Fibroblast of the aortic adventitia (primary cell): ENCODE measurements around the gene DAP. TPM values are rescaled to one million over a fixed set of nuclear protein-coding genes. Genes with fewer than 3 reads are reported as not detected.

Source experiments
- DNase-seq: peaks from one replicate; pipeline ENCODE4 v3.0.0-alpha.2; 2010; ENCODE audit warnings: low read depth
- H3K4me3 ChIP-seq: 2 replicates; pipeline ENCODE4 v1.5.1; 2011; ENCODE audit warnings: low read depth, mild to moderate bottlenecking, control low read depth, low read length, moderate library complexity
- total RNA-seq: library from RNA; depleted of rRNA; stranded (reverse); fragments of >200 nt; gene quantifications from 2 replicates; pipeline ENCODE4 v1.2.3, GENCODE V29; 2012; ENCODE audit warnings: low replicate concordance
- TF ChIP-seq, protein P1 (sequence below): IDR thresholded peaks from 2 replicates; pipeline ENCODE4 v1.5.1; 2011; ENCODE audit warnings: mild to moderate bottlenecking, low read length, control low read depth, inconsistent platforms; ENCODE audit not compliant: insufficient read depth

Gene DAP
- total RNA-seq, result 28.9 and 49.3 TPM in 2 replicates

DNA sequence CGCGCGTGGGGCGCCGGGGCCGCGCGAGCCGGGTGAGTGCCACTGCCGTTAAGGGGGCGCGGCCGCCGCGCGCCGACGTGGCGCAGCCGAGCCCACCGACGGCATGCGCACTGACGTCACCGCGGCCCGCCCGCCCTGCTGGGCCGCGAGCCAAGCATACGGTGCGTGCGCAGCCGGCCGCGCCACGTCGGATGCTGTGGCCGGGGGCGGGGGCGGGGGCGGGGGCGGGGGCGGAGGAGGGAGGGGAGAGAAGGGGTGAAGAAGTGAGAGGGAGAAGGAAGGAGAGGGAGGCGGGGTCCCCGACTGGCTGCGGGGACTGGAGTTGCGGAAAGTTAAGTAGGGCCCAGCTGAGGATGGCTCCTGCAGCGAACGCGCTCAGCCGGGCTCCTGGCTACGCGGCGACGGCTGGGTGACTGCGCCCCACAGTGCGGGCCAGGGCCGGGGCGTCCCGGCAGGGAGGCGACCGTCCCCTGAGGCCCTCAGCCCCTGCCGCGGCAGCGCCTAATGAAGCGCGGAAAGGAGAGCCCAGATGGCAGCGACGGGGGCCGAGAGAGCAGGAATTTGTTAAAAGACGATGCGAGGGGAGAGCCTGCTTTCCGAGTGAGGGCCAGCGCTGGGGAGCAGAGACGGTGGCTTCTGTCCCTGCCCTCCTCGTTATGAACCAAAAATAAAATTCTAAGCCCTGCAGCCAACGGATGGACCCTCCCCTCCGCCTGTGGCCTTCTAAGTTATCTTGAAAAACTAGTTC is at the start of gene DAP:
TSS of gene DAP (minus strand) at position 50 of the 748 bp plus-strand sequence. CDS start 166 bp downstream, outside the sequence.
- peak within 1 kb of the TSS; percentile 73 for H3K4me3 ChIP-seq
- TF ChIP-seq, protein P1, sequence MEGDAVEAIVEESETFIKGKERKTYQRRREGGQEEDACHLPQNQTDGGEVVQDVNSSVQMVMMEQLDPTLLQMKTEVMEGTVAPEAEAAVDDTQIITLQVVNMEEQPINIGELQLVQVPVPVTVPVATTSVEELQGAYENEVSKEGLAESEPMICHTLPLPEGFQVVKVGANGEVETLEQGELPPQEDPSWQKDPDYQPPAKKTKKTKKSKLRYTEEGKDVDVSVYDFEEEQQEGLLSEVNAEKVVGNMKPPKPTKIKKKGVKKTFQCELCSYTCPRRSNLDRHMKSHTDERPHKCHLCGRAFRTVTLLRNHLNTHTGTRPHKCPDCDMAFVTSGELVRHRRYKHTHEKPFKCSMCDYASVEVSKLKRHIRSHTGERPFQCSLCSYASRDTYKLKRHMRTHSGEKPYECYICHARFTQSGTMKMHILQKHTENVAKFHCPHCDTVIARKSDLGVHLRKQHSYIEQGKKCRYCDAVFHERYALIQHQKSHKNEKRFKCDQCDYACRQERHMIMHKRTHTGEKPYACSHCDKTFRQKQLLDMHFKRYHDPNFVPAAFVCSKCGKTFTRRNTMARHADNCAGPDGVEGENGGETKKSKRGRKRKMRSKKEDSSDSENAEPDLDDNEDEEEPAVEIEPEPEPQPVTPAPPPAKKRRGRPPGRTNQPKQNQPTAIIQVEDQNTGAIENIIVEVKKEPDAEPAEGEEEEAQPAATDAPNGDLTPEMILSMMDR, result no peak
- peak; percentile 83 for DNase-seq

GRCh38 chr5:10808347-10809226 is 47.6 kb upstream of the DAP start:
- DNase-seq, result no peak
- TF ChIP-seq, protein P1, result no peak
- H3K4me3 ChIP-seq, result no peak overlapping the region

- TF ChIP-seq, protein P1, result peak; percentile 32
- DNase-seq, result peak; percentile 31
- H3K4me3 ChIP-seq, result no peak overlapping the region
These were observed 41.1 kb upstream of the DAP start for GRCh38 chr5:10801931-10802666.

DNA sequence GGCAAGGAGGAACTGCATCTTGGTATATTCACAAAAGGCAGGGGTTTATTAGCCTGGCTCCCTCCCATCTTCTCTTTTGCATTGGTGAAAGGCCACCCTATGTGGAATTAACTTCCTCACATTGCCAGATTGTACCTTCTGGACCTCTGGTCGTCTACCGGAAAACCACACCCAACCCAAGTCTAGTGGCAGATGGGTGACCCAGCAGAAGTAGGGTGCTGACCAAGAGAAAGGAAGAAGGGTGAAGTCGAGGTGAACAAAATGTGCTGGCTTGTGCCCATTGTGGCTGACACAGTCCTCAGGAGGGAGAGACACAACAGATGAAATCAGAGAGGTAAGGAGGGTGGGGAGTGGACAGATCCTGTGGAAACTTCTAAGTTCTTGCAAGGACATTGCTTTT is 39.8 kb upstream of the DAP start:
- no peak overlapping the region for H3K4me3 ChIP-seq
- TF ChIP-seq, protein P1, result no peak
- no peak for DNase-seq

DNA sequence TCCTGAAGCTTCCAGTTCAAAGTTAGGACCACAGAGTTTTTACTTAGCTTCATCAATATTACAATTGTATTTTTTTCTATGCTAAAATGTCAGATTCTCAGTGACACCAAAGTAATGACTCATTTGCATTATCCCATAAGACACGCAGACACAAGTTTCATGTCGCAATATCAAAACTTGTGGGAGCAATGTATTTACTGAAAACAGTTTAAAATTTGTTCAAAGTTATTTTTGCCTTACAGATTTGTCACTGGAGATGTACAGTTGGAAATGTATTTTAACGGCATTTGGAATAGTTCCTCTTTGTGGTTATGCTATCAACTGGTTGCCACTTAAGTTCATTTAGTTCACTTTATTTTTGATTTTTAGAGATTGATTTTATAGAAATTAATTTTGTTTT is 36.2 kb upstream of the DAP start:
- H3K4me3 ChIP-seq, result no peak overlapping the region
- DNase-seq, result peak; percentile 11
- TF ChIP-seq, protein P1, result no peak

DNA sequence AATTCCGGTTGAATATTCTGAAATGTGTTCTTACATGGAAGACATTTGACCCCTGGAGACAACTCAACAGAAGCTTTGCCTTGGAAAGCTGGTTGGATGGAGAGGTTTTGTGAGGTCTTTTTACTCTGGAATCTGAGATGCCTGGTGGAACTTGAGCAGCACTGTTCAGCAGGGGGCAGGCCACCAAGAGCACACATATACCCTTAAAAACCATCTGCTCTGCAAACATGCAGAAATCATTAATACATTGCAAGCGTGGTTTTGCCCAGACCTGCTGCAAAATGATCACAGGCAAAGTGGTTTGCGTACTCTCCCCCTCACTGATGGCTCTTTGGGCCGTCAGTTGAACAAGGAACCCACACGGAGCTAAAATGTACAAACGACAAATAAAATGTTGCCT is 32.8 kb upstream of the DAP start:
- no peak overlapping the region for H3K4me3 ChIP-seq
- TF ChIP-seq, protein P1, result no peak
- no peak for DNase-seq
